GM19328 (cell line): ENCODE measurements around the gene MRPL14.
"Not testable (repeated sequence)": the region's sequence is repeated elsewhere in the genome, so short reads cannot be mapped to it uniquely, and the experiment has no call there.

Experiments
- ATAC-seq: cut with Tn5 transposase; IDR thresholded peaks from one replicate; pipeline ENCODE4 v1.9.1; 2021; ENCODE audit warnings: mild to moderate bottlenecking, moderate library complexity; ENCODE audit not compliant: unreplicated experiment

MRPL14 gene

GRCh38 chr6:44102527-44102926 is 24.7 kb downstream of the MRPL14 start:
- no peak for ATAC-seq

GRCh38 chr6:44101832-44102231 is 25.4 kb downstream of the MRPL14 start:
- no peak for ATAC-seq

GRCh38 chr6:44100088-44100550 is 27.1 kb downstream of the MRPL14 start:
- no peak for ATAC-seq

- no peak for ATAC-seq
Observed at GRCh38 chr6:44099192-44099591, 28.1 kb downstream of the MRPL14 start.

GRCh38 chr6:44097782-44098317 is 29.4 kb downstream of the MRPL14 start:
- no peak for ATAC-seq

GRCh38 chr6:44096612-44097011 is 30.6 kb downstream of the MRPL14 start:
- ATAC-seq: no peak

- not testable (repeated sequence) for ATAC-seq
Observed at GRCh38 chr6:44095243-44095623, 32.0 kb downstream of the MRPL14 start.

GRCh38 chr6:44094403-44095242 is 32.6 kb downstream of the MRPL14 start:
- ATAC-seq: no peak

- ATAC-seq: no peak
Observed at GRCh38 chr6:44093750-44094402, 33.4 kb downstream of the MRPL14 start.

GRCh38 chr6:44093066-44093465 is 34.2 kb downstream of the MRPL14 start:
- ATAC-seq: no peak

GRCh38 chr6:44091981-44092884 is 35.0 kb downstream of the MRPL14 start:
- no peak for ATAC-seq

GRCh38 chr6:44091356-44091755 is 35.9 kb downstream of the MRPL14 start:
- ATAC-seq: not testable (repeated sequence)

- ATAC-seq: no peak
Observed at GRCh38 chr6:44090465-44090864, 36.8 kb downstream of the MRPL14 start.

- no peak for ATAC-seq
Observed at GRCh38 chr6:44088827-44089590, 38.2 kb downstream of the MRPL14 start.

GRCh38 chr6:44087623-44088022 is 39.6 kb downstream of the MRPL14 start:
- ATAC-seq: no peak

- no peak for ATAC-seq
Observed at GRCh38 chr6:44086931-44087574, 40.2 kb downstream of the MRPL14 start.

GRCh38 chr6:44085219-44085618 is 42.0 kb downstream of the MRPL14 start:
- no peak for ATAC-seq

- ATAC-seq: no peak
Observed at GRCh38 chr6:44084231-44085014, 42.8 kb downstream of the MRPL14 start.

GRCh38 chr6:44082872-44083321 is 44.4 kb downstream of the MRPL14 start:
- no peak for ATAC-seq
